H1 (cell line): ENCODE data around the gene TRABD2B. TPM values are rescaled to one million over a fixed set of nuclear protein-coding genes. Genes with fewer than 3 reads are reported as not detected.

Source experiments
- CTCF ChIA-PET: fragments of 300-600 bp; sonication (Branson Sonifier 250); formaldehyde crosslinking; loops from one replicate; lab custom pipeline; 2021; ENCODE audit not compliant: partially characterized antibody; lab: Charles Lee
- POLR2A ChIA-PET: fragments of 300-600 bp; sonication (Branson Sonifier 250); formaldehyde crosslinking; loops from one replicate; lab custom pipeline; 2021; ENCODE audit warnings: inconsistent platforms; ENCODE audit not compliant: partially characterized antibody; lab: Charles Lee
- DNase-seq, 2 experiments: peaks; one replicate each; pipeline versions ENCODE4 v3.0.0 to v3.0.0-alpha.2; 2010 to 2022; ENCODE audit warnings: low spot score in 2 of 2, low read depth in 1 of 2, mixed read lengths in 1 of 2
- FAIRE-seq: peaks from 2 replicates; lab custom pipeline; 2011; peaks lifted over from hg19 to GRCh38; lab: Jason Lieb, UNC
- H2AFZ ChIP-seq: 2 replicates; pipeline ENCODE4 v1.8.1; 2012; ENCODE audit warnings: low read length, inconsistent platforms
- H2AK5ac ChIP-seq: 2 replicates; pipeline ENCODE4 v1.6.1; 2013; ENCODE audit warnings: low read depth, low read length
- H2BK120ac ChIP-seq: replicated peaks from 2 replicates; pipeline ENCODE3; 2013; ENCODE audit warnings: low read depth, low read length, inconsistent platforms
- H2BK12ac ChIP-seq: 2 replicates; pipeline ENCODE4 v1.6.1; 2013; ENCODE audit warnings: low read depth, low read length
- H2BK15ac ChIP-seq: 2 replicates; pipeline ENCODE4 v1.6.1; 2013; ENCODE audit warnings: low read length
- H2BK20ac ChIP-seq: 2 replicates; pipeline ENCODE4 v1.6.1; 2013; ENCODE audit warnings: low read length
- H2BK5ac ChIP-seq: 2 replicates; pipeline ENCODE4 v1.6.1; 2013; ENCODE audit warnings: low read depth, low read length
- H3K14ac ChIP-seq: 2 replicates; pipeline ENCODE4 v1.6.1; 2013; ENCODE audit warnings: inconsistent platforms; ENCODE audit not compliant: insufficient read length
- H3K18ac ChIP-seq: 2 replicates; pipeline ENCODE4 v1.6.1; 2013; ENCODE audit warnings: low read length; ENCODE audit errors: extremely low read depth
- H3K23ac ChIP-seq: 2 replicates; pipeline ENCODE4 v1.6.1; 2013; ENCODE audit warnings: inconsistent platforms; ENCODE audit not compliant: insufficient read length
- H3K23me2 ChIP-seq: 2 replicates; pipeline ENCODE4 v1.6.1; 2013; ENCODE audit warnings: low read depth, low read length
- H3K27ac ChIP-seq: 2 replicates; pipeline ENCODE4 v1.6.1; 2011; ENCODE audit warnings: low read depth, low read length, inconsistent platforms
- H3K27me3 ChIP-seq, 4 experiments: replicated peaks in 1 of 4; 1 replicate in 1 of 4; 2 replicates in 3 of 4; pipeline versions ENCODE4 v1.6.1 to v1.8.1; 2011 to 2013; ENCODE audit warnings: low read length in 3 of 4, mild to moderate bottlenecking in 3 of 4, inconsistent platforms in 2 of 4, mixed read lengths in 2 of 4, moderate library complexity in 1 of 4; ENCODE audit not compliant: control insufficient read depth in 3 of 4, insufficient read depth in 3 of 4; ENCODE audit errors: extremely low read depth in 1 of 4
- H3K36me3 ChIP-seq, 4 experiments: 2 replicates each; pipeline versions ENCODE4 v1.6.1 to v1.8.1; 2011 to 2013; ENCODE audit warnings: mild to moderate bottlenecking in 4 of 4, low read length in 3 of 4, moderate library complexity in 2 of 4, control low read depth in 1 of 4, inconsistent platforms in 1 of 4; ENCODE audit not compliant: insufficient read depth in 4 of 4, control insufficient read depth in 2 of 4
- H3K4ac ChIP-seq: replicated peaks from 2 replicates; pipeline ENCODE3; 2013; ENCODE audit warnings: low read length, low read depth, mixed read lengths, inconsistent platforms; ENCODE audit not compliant: insufficient read length
- H3K4me1 ChIP-seq, 4 experiments: replicated peaks in 1 of 4; 1 replicate in 1 of 4; 2 replicates in 3 of 4; pipeline versions ENCODE4 v1.6.1 to v1.8.1; 2011 to 2013; ENCODE audit warnings: low read length in 3 of 4, inconsistent platforms in 2 of 4, mixed read lengths in 1 of 4; ENCODE audit not compliant: insufficient read depth in 4 of 4, control insufficient read depth in 3 of 4
- H3K4me2 ChIP-seq, 2 experiments: 2 replicates each; pipeline versions ENCODE4 v1.6.1 to v1.8.1; 2011 to 2013; ENCODE audit warnings: low read depth in 2 of 2, low read length in 2 of 2, control low read depth in 1 of 2, inconsistent platforms in 1 of 2, mild to moderate bottlenecking in 1 of 2; ENCODE audit not compliant: insufficient read depth in 1 of 2
- H3K4me3 ChIP-seq, 4 experiments: fragments of 200-600, 300-600 bp in 1 of 4; sonication (generic), shearing (Covaris generic), sonication (Bioruptor Twin) in 1 of 4; 2 replicates each; pipeline versions ENCODE4 v1.5.1 to v1.8.1; 2011 to 2016; ENCODE audit warnings: low read length in 4 of 4, low read depth in 3 of 4, control low read depth in 2 of 4, inconsistent platforms in 2 of 4, mild to moderate bottlenecking in 2 of 4, mixed read lengths in 1 of 4, moderate library complexity in 1 of 4; ENCODE audit not compliant: insufficient read depth in 2 of 4; ENCODE audit errors: extremely low read depth in 1 of 4
- H3K56ac ChIP-seq: replicated peaks from 2 replicates; pipeline ENCODE3; 2013; ENCODE audit warnings: low read depth, mild to moderate bottlenecking, mixed read lengths, low read length, inconsistent platforms; ENCODE audit not compliant: insufficient read length
- H3K79me1 ChIP-seq: 2 replicates; pipeline ENCODE4 v1.6.1; 2013; ENCODE audit warnings: low read depth, low read length, control low read depth
- H3K79me2 ChIP-seq, 2 experiments: 2 replicates each; pipeline versions ENCODE4 v1.6.1 to v1.8.1; 2012 to 2013; ENCODE audit warnings: low read length in 2 of 2, mild to moderate bottlenecking in 2 of 2, inconsistent platforms in 1 of 2; ENCODE audit not compliant: insufficient read depth in 2 of 2, control insufficient read depth in 1 of 2
- H3K9ac ChIP-seq, 4 experiments: replicated peaks in 1 of 4; 1 replicate in 1 of 4; 2 replicates in 3 of 4; pipeline versions ENCODE4 v1.6.1 to v1.8.1; 2011 to 2013; ENCODE audit warnings: low read depth in 3 of 4, low read length in 3 of 4, control low read depth in 2 of 4, mild to moderate bottlenecking in 2 of 4, moderate library complexity in 2 of 4, inconsistent platforms in 1 of 4; ENCODE audit errors: extremely low read depth in 1 of 4
- H3K9me3 ChIP-seq, 2 experiments: 2 replicates each; pipeline versions ENCODE4 v1.6.1 to v1.8.1; 2012 to 2013; ENCODE audit warnings: mild to moderate bottlenecking in 2 of 2, moderate library complexity in 2 of 2, control low read depth in 1 of 2, inconsistent platforms in 1 of 2, low read depth in 1 of 2, low read length in 1 of 2, mixed read lengths in 1 of 2; ENCODE audit not compliant: insufficient read depth in 2 of 2
- H4K20me1 ChIP-seq, 2 experiments: replicated peaks in 1 of 2; 2 replicates each; pipeline versions ENCODE3 to v1.8.1; 2011 to 2013; ENCODE audit warnings: inconsistent platforms in 2 of 2, low read length in 2 of 2, mild to moderate bottlenecking in 1 of 2; ENCODE audit not compliant: insufficient read depth in 2 of 2, control insufficient read depth in 1 of 2
- H4K5ac ChIP-seq: 2 replicates; pipeline ENCODE4 v1.6.1; 2013; ENCODE audit warnings: low read length, low read depth, mixed read lengths, inconsistent platforms; ENCODE audit not compliant: insufficient read length
- H4K8ac ChIP-seq: 2 replicates; pipeline ENCODE4 v1.8.0; 2013; ENCODE audit warnings: mild to moderate bottlenecking, moderate library complexity, low read length, inconsistent platforms; ENCODE audit not compliant: insufficient read depth; ENCODE audit errors: extremely low read depth
- H4K91ac ChIP-seq: replicated peaks from 2 replicates; pipeline ENCODE3; 2013; ENCODE audit warnings: low read length, mixed read lengths, inconsistent platforms; ENCODE audit not compliant: insufficient read length
- NANOG ChIP-seq: IDR thresholded peaks from 2 replicates; pipeline ENCODE4 v1.6.1; 2011; ENCODE audit warnings: low read length, low read depth, mild to moderate bottlenecking, inconsistent platforms; ENCODE audit not compliant: insufficient read depth, poor library complexity, severe bottlenecking
- POU5F1 ChIP-seq: IDR thresholded peaks from 2 replicates; pipeline ENCODE4 v1.6.1; 2011; ENCODE audit warnings: low read depth, mild to moderate bottlenecking, low read length, moderate library complexity
- SUZ12 ChIP-seq: fragments of 200-600 bp; sonication (generic); IDR thresholded peaks from 2 replicates; pipeline ENCODE4 v1.6.1; 2012; ENCODE audit warnings: mild to moderate bottlenecking, inconsistent platforms, low read length, moderate library complexity, mixed read lengths
- WGBS, 2 experiments: shearing (Covaris generic) in 1 of 2; methylation state at CpG; one replicate each; pipeline versions ENCODE4 v1.1.6 to v1.1.7; 2013 to 2015; ENCODE audit warnings: low lambda C conversion rate in 2 of 2, mixed read lengths in 2 of 2, inconsistent platforms in 1 of 2, low coverage in 1 of 2, missing lambda C conversion rate in 1 of 2; ENCODE audit not compliant: insufficient replicate concordance in 2 of 2, insufficient coverage in 1 of 2, insufficient read length in 1 of 2; ENCODE audit errors: extremely low coverage in 1 of 2, missing lambda C conversion rate in 1 of 2; 5-methylcytosine and 5-hydroxymethylcytosine counted together
- polyA plus RNA-seq, 7 experiments: library from polyadenylated mRNA; depleted of rRNA in 3 of 7; stranded (reverse) in 5 of 7; unstranded in 2 of 7; fragments of >200 nt in 5 of 7; fragments of 200-250 nt in 2 of 7; gene quantifications; 1 replicate in 5 of 7; 2 replicates in 1 of 7; 4 replicates in 1 of 7; pipeline versions ENCODE4 v1.2.1 to v1.2.3, GENCODE V29; 2011 to 2013; ENCODE audit warnings: missing spikeins in 2 of 7, mixed read lengths in 2 of 7
- total RNA-seq: library from RNA; stranded (reverse); fragmentation: NEBNext Ultra II Directional; extraction: Animal tissue kit (Norgen Biotek cat#: 25700); gene quantifications from 2 replicates; pipeline ENCODE4 v1.2.1, GENCODE V29; 2021

TRABD2B gene
- total and polyA plus RNA-seq, 2 of the 8 experiments (the other 6 are each of a cell fraction or from before 2014, with no cell fraction given), result 0.95 to 3.4 TPM

DNA sequence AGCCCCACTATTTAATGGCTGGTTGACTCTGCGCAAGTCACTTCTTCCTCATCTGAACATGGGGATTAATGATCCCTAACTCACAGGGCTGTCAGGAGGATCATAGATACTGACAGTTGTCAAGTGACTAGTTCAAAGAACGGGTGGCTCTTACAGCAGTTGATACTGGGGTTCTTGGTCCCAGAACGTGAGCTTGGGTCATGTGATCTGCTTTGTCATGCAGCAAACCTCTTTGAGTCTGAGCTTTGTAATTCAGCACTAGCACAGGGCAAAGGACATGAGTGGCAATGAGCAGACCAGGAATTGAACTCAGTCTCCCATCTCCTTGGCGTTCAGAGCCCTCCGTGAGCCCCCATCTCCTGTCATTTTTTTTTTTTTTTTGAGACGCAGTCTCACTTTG lies 64.4 kb downstream of the TRABD2B start:
- DNase-seq, result no peak
- Histone ChIP-seq H3K79me2 (no peaks in the 10 kb centered on the region), H4K20me1 (peaks cover 0 to 6% of the 10 kb centered on the region in 2 experiments), H2BK15ac (no peak overlapping the region), H3K14ac (no peak overlapping the region), H3K23ac (no peak overlapping the region), H3K4me1 (peaks cover 0 to 3% (median 0%) of the 10 kb centered on the region in 4 experiments; a peak in 1 of 7 replicates), H3K4me3 (no peak overlapping the region), H3K9ac (no peak overlapping the region), H2AFZ (no peak overlapping the region), H3K56ac (no peak overlapping the region), H4K91ac (no peak overlapping the region), H3K9me3 (no peaks in the 10 kb centered on the region), H3K18ac (no peak overlapping the region), H3K27ac (no peak overlapping the region), H2BK5ac (no peak overlapping the region), H4K5ac (no peak overlapping the region), H2BK120ac (no peak overlapping the region), H3K79me1 (0 out of 2 replicates have a peak, but pooled peaks cover 2% of the 10 kb centered on the region), H3K36me3 (no peaks in the 10 kb centered on the region), H3K23me2 (peaks cover 7% of the 10 kb centered on the region; the same call in 1 of the 2 replicates), H4K8ac (no peak overlapping the region), H3K4ac (no peak overlapping the region), H3K4me2 (no peak overlapping the region), H2AK5ac (no peak overlapping the region), H2BK12ac (no peak overlapping the region), H2BK20ac (no peak overlapping the region), H3K27me3 (no peaks in the 10 kb centered on the region; a peak in 3 of 7 replicates)
- POLR2A ChIA-PET, result interaction anchor here (0.6 kb wide), 1 partner anchor 147 kb away, joined by 3 read pairs; no protein-coding TSS in a partner anchor
- FAIRE-seq, result no peak
- CTCF ChIA-PET, result interaction anchor here (0.7 to 4.4 kb wide), 15 partner anchors 8 to 382 kb away, joined by 3 to 28 read pairs (median 3); no protein-coding TSS in a partner anchor
- WGBS, 2 experiments, result 65% methylated on average over 6 of the region's 6 CpGs; no CpG with 5 or more reads in 1 of the 2 experiments
- TF ChIP-seq NANOG (no peak), SUZ12 (no peak), POU5F1 (no peak)
